ENCODE results near the gene PLXNB3.

GRCh38 chrX:153786669-153787068 is 22.6 kb downstream of the PLXNB3 start:
- TF ChIP-seq CTCF (IDR thresholded peaks at IDR 0.05): no peak
- TF ChIP-seq POLR2A (IDR thresholded peaks at IDR 0.05): no peak
